ENCODE measurements around the gene HRAS.

DNA sequence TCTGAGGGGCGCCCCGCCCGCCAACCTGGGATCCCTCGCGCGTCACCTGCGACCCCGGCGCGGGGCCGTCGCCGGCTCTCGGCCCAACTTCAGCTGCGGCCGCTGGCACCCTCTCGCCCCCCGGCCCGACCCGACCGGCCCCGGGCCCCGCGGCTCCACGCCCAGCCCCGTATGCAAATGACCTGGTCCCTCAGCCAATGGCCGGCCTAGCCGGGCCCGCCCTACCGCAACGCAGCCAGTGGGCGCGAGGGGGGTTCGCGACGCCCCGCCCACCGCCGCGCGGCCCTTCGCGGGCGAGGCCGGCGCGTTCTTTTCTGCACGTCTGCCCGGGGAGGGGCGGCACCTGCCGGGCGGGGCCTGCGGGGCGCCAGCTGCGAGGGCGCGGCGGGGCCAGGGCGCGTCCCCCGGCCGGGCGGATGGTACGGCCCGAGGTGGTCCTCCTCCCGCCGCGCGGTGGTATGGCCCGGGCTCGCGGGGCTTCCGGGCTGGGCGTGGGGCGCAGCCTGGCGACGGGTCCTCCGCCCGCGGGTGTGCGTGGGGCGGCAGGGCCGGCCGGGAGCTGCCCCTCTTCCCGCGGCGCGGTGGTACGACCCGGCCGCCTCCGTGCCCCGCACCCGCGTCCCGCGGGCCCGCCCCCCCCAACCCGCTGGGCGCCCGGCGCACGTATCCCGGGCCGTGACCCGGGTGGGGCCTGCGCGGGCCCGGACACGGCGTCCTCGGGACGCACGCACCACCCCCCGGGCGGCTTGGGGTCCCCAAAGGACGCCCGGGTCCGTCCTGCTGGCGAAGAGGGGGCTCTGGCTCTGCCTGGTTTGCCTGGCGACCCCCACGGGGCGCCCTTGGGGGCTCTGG is 33.2 kb upstream of the HRAS start:
- TF ChIP-seq, protein P1, sequence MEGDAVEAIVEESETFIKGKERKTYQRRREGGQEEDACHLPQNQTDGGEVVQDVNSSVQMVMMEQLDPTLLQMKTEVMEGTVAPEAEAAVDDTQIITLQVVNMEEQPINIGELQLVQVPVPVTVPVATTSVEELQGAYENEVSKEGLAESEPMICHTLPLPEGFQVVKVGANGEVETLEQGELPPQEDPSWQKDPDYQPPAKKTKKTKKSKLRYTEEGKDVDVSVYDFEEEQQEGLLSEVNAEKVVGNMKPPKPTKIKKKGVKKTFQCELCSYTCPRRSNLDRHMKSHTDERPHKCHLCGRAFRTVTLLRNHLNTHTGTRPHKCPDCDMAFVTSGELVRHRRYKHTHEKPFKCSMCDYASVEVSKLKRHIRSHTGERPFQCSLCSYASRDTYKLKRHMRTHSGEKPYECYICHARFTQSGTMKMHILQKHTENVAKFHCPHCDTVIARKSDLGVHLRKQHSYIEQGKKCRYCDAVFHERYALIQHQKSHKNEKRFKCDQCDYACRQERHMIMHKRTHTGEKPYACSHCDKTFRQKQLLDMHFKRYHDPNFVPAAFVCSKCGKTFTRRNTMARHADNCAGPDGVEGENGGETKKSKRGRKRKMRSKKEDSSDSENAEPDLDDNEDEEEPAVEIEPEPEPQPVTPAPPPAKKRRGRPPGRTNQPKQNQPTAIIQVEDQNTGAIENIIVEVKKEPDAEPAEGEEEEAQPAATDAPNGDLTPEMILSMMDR (IDR thresholded peaks at IDR 0.05) = no peak
- TF ChIP-seq POLR2A (IDR thresholded peaks at IDR 0.05) = peak in 1 of 2 donors; percentile 8
